DMS114 treated with DMSO at 0.1 percent for 48 hours (cell line): ENCODE results near the gene GASK1A.
"Not testable (repeated sequence)": the region's sequence is repeated elsewhere in the genome, so short reads cannot be mapped to it uniquely, and the experiment has no call there.

Experiments
- DNase-seq: peaks from one replicate; lab custom pipeline; 2025; ENCODE audit not compliant: unreplicated experiment; lab: John Stamatoyannopoulos, UW

The GASK1A gene

GRCh38 chr3:43059456-43059855 lies 80.3 kb downstream of the GASK1A start:
- no peak for DNase-seq

GRCh38 chr3:43061101-43061895 lies 82.2 kb downstream of the GASK1A start:
- no peak for DNase-seq

GRCh38 chr3:43062040-43062563 lies 83.0 kb downstream of the GASK1A start:
- DNase-seq, result no peak

GRCh38 chr3:43062564-43063040 lies 83.5 kb downstream of the GASK1A start:
- DNase-seq, result no peak

- no peak for DNase-seq
These were observed 84.0 kb downstream of the GASK1A start for GRCh38 chr3:43063114-43063513.

- not testable (repeated sequence) for DNase-seq
These were observed 91.6 kb downstream of the GASK1A start for GRCh38 chr3:43070670-43071069.

- DNase-seq, result no peak
These were observed 92.3 kb downstream of the GASK1A start for GRCh38 chr3:43071313-43071893.

GRCh38 chr3:43072361-43072760 lies 93.2 kb downstream of the GASK1A start:
- DNase-seq, result no peak

- DNase-seq, result no peak
These were observed 94.2 kb downstream of the GASK1A start for GRCh38 chr3:43073116-43073835.

- DNase-seq, result no peak
These were observed 94.7 kb downstream of the GASK1A start for GRCh38 chr3:43073836-43074220.

- DNase-seq, result no peak
These were observed 95.4 kb downstream of the GASK1A start for GRCh38 chr3:43074482-43074881.

GRCh38 chr3:43074901-43075689 lies 96.0 kb downstream of the GASK1A start:
- no peak for DNase-seq

- DNase-seq, result no peak
These were observed 97.0 kb downstream of the GASK1A start for GRCh38 chr3:43075904-43076661.

- DNase-seq, result no peak
These were observed 97.7 kb downstream of the GASK1A start for GRCh38 chr3:43076857-43077256.

GRCh38 chr3:43077261-43077660 lies 98.2 kb downstream of the GASK1A start:
- DNase-seq, result no peak

- no peak for DNase-seq
These were observed 98.6 kb downstream of the GASK1A start for GRCh38 chr3:43077707-43078106.

- DNase-seq, result no peak
These were observed 100.6 kb downstream of the GASK1A start for GRCh38 chr3:43079536-43080332.

- no peak for DNase-seq
These were observed 101.8 kb downstream of the GASK1A start for GRCh38 chr3:43080726-43081568.
